MCF 10A (cell line): Measurements from ENCODE around the gene SP7. TPM values are rescaled to one million over a fixed set of nuclear protein-coding genes. Genes with fewer than 3 reads are reported as not detected.

Experiments
- BruUV-seq: library from RNA; stranded (reverse); fragments of 400-500 nt; replicated peaks from 2 replicates; lab custom pipeline; 2021; lab: Mats Ljungman, UMichigan
- CTCF ChIA-PET: fragments of 300-600 bp; sonication (Branson Sonifier 250); formaldehyde crosslinking; extraction: SDS; loops from one replicate; lab custom pipeline; 2021; ENCODE audit warnings: antibody characterized with exemption, inconsistent platforms; lab: Yijun Ruan, JAX
- POLR2A ChIA-PET: fragments of 300-600, 350-650 bp; sonication (Branson Sonifier 250); formaldehyde crosslinking; extraction: SDS; loops from one replicate; lab custom pipeline; 2020; ENCODE audit warnings: antibody characterized with exemption, inconsistent platforms; lab: Yijun Ruan, JAX
- DNase-seq: peaks from one replicate; pipeline ENCODE4 v3.0.0-alpha.2; 2018; ENCODE audit not compliant: unreplicated experiment
- H3K27ac Mint-ChIP-seq: one replicate; pipeline ENCODE4 v1.8.0; 2022; ENCODE audit warnings: mild to moderate bottlenecking, low read depth, mixed read lengths; ENCODE audit not compliant: unreplicated experiment
- H3K27me3 Mint-ChIP-seq: one replicate; pipeline ENCODE4 v1.8.0; 2022; ENCODE audit warnings: mixed read lengths; ENCODE audit not compliant: insufficient read depth, unreplicated experiment
- H3K36me3 Mint-ChIP-seq: one replicate; pipeline ENCODE4 v1.8.0; 2022; ENCODE audit warnings: mild to moderate bottlenecking, moderate library complexity, mixed read lengths; ENCODE audit not compliant: insufficient read depth, unreplicated experiment
- H3K4me1 Mint-ChIP-seq: one replicate; pipeline ENCODE4 v1.8.0; 2022; ENCODE audit warnings: mixed read lengths; ENCODE audit not compliant: insufficient read depth, unreplicated experiment
- H3K4me3 Mint-ChIP-seq: one replicate; pipeline ENCODE4 v1.8.0; 2022; ENCODE audit warnings: mild to moderate bottlenecking, moderate library complexity, mixed read lengths; ENCODE audit not compliant: unreplicated experiment
- H3K9me3 Mint-ChIP-seq: one replicate; pipeline ENCODE4 v1.8.0; 2022; ENCODE audit warnings: mixed read lengths; ENCODE audit not compliant: unreplicated experiment
- CTCF ChIP-seq: fragments of 200-600 bp; IDR thresholded peaks from one replicate; pipeline ENCODE4 v1.8.0; 2022; ENCODE audit warnings: antibody characterized with exemption, mild to moderate bottlenecking; ENCODE audit not compliant: unreplicated experiment
- intact Hi-C: fragments of 100-400 bp; cut with micrococcal nuclease; formaldehyde crosslinking; loops from 2 replicates; pipeline ENCODE4 v1.14.1; 2022
- total RNA-seq: library from RNA; stranded (reverse); gene quantifications from 2 replicates; pipeline ENCODE4 v1.2.3, GENCODE V29; 2022

SP7 gene
- total RNA-seq, 1 experiment from 2014 or later, result not detected

GRCh38 chr12:53289891-53290290 lies 46.3 kb downstream of the SP7 start:
- no peak for DNase-seq
- H3K9me3 Mint-ChIP-seq, result no peaks in the 10 kb centered on the region
- ChIA-PET CTCF (interaction anchor here (0.7 to 14.9 kb wide), 11 partner anchors 21 to 224 kb away, joined by 3 to 275 read pairs (median 5); partner anchors contain the start of genes AAAS, ESPL1 and ITGB7), POLR2A (interaction anchor here (0.6 kb wide), 1 partner anchor 97 kb away, joined by 4 read pairs; no protein-coding TSS in a partner anchor)
- H3K27ac Mint-ChIP-seq, result no peak overlapping the region
- no peak overlapping the region for H3K4me3 Mint-ChIP-seq
- H3K27me3 Mint-ChIP-seq, result no peaks in the 10 kb centered on the region
- intact Hi-C loops, result no loop called here
- BruUV-seq, result no TSS peak
- H3K36me3 Mint-ChIP-seq, result peaks cover 17% of the 10 kb centered on the region
- TF ChIP-seq CTCF, result no peak
- H3K4me1 Mint-ChIP-seq, result peaks cover 8% of the 10 kb centered on the region

GRCh38 chr12:53288322-53288721 lies 47.8 kb downstream of the SP7 start:
- intact Hi-C loops, result no loop called here
- peaks cover 19% of the 10 kb centered on the region for H3K36me3 Mint-ChIP-seq
- H3K27me3 Mint-ChIP-seq, result no peaks in the 10 kb centered on the region
- H3K27ac Mint-ChIP-seq, result peak overlapping the region; percentile 24
- ChIA-PET CTCF (interaction anchor here (0.6 to 14.9 kb wide), 24 partner anchors 9 to 404 kb away, joined by 3 to 275 read pairs (median 5); partner anchors contain the start of genes AAAS and ESPL1), POLR2A (interaction anchor here (0.6 to 1.2 kb wide), 3 partner anchors 69 to 227 kb away, joined by 3 to 5 read pairs (median 3); no protein-coding TSS in a partner anchor)
- no peak for TF ChIP-seq CTCF
- H3K4me3 Mint-ChIP-seq, result no peak overlapping the region
- no peak for DNase-seq
- no TSS peak for BruUV-seq
- H3K9me3 Mint-ChIP-seq, result no peaks in the 10 kb centered on the region
- peaks cover 6% of the 10 kb centered on the region for H3K4me1 Mint-ChIP-seq

- no peaks in the 10 kb centered on the region for H3K9me3 Mint-ChIP-seq
- DNase-seq, result peak; percentile 61
- ChIA-PET CTCF (interaction anchor here (0.6 to 14.9 kb wide), 28 partner anchors 10 to 403 kb away, joined by 3 to 275 read pairs (median 4); partner anchors contain the start of genes AAAS and ESPL1), POLR2A (interaction anchor here (0.7 to 1.2 kb wide), 2 partner anchors 68 to 74 kb away, joined by 3 to 5 read pairs; no protein-coding TSS in a partner anchor)
- no TSS peak for BruUV-seq
- H3K27me3 Mint-ChIP-seq, result no peaks in the 10 kb centered on the region
- peak; percentile 74 for TF ChIP-seq CTCF
- no peak overlapping the region for H3K4me3 Mint-ChIP-seq
- peaks cover 6% of the 10 kb centered on the region for H3K4me1 Mint-ChIP-seq
- peaks cover 19% of the 10 kb centered on the region for H3K36me3 Mint-ChIP-seq
- H3K27ac Mint-ChIP-seq, result peak overlapping the region; percentile 24
- intact Hi-C loops, result loop anchor here (1.0 kb wide), 2 partner anchors 74 to 128 kb away; no protein-coding TSS in a partner anchor
These were observed 48.4 kb downstream of the SP7 start for GRCh38 chr12:53287741-53288216.

GRCh38 chr12:53286448-53286847 lies 49.7 kb downstream of the SP7 start:
- POLR2A ChIA-PET, result interaction anchor here (0.8 to 1.6 kb wide), 4 partner anchors 9 to 73 kb away, joined by 3 to 8 read pairs (median 4); partner anchors contain the start of genes ESPL1 and PFDN5
- H3K36me3 Mint-ChIP-seq, result peaks cover 19% of the 10 kb centered on the region
- intact Hi-C loops, result no loop called here

More at GRCh38 chr12:53286448-53286847, 49.7 kb downstream of the SP7 start:
- TF ChIP-seq CTCF, result no peak
- CTCF ChIA-PET, result interaction anchor here (0.5 to 14.9 kb wide), 19 partner anchors 9 to 291 kb away, joined by 3 to 275 read pairs (median 4); partner anchors contain the start of genes ESPL1 and ITGB7
- no peak overlapping the region for H3K4me3 Mint-ChIP-seq
- no peak overlapping the region for H3K27ac Mint-ChIP-seq
- DNase-seq, result no peak
- BruUV-seq, result no TSS peak
- no peaks in the 10 kb centered on the region for H3K27me3 Mint-ChIP-seq
- H3K4me1 Mint-ChIP-seq, result peaks cover 6% of the 10 kb centered on the region
- no peaks in the 10 kb centered on the region for H3K9me3 Mint-ChIP-seq
